NCI-H2196 treated with DMSO at 0.1 percent for 48 hours (cell line): ENCODE data around the gene MBLAC1.

Source experiments
- DNase-seq: peaks from one replicate; lab custom pipeline; 2025; ENCODE audit not compliant: unreplicated experiment; lab: John Stamatoyannopoulos, UW

Gene MBLAC1

GRCh38 chr7:100126931-100127865 is at the start of gene MBLAC1:
Gene MBLAC1, plus strand, starts transcription at chr7:100126967. Its CDS starts 429 bp downstream, at chr7:100127396.
- DNase-seq, result peak; percentile 83

- no peak for DNase-seq
Observed at GRCh38 chr7:100077205-100077604, 49.6 kb upstream of the MBLAC1 start.

GRCh38 chr7:100079024-100079560 is 47.7 kb upstream of the MBLAC1 start:
- no peak for DNase-seq

- DNase-seq, result peak; percentile 19
Observed at GRCh38 chr7:100080907-100081534, 45.7 kb upstream of the MBLAC1 start.

GRCh38 chr7:100081535-100082102 is 45.1 kb upstream of the MBLAC1 start, which contains the start of gene ZNF3:
Gene ZNF3, minus strand, starts transcription at chr7:100081723. Its CDS starts 4,366 bp downstream, at chr7:100077357.
- peak; percentile 98 for DNase-seq

- no peak for DNase-seq
Observed at GRCh38 chr7:100082978-100083377, 43.8 kb upstream of the MBLAC1 start.

GRCh38 chr7:100085515-100085914 is 41.3 kb upstream of the MBLAC1 start:
- no peak for DNase-seq

GRCh38 chr7:100087055-100087750 is 39.6 kb upstream of the MBLAC1 start:
- no peak for DNase-seq

GRCh38 chr7:100088095-100088620 is 38.6 kb upstream of the MBLAC1 start:
- no peak for DNase-seq

GRCh38 chr7:100088621-100089457 is 37.9 kb upstream of the MBLAC1 start, which contains the start of gene COPS6:
Gene COPS6, plus strand, starts transcription at chr7:100088969. Its CDS starts 22 bp downstream, at chr7:100088991.
- peak; percentile 33 for DNase-seq

GRCh38 chr7:100089458-100090196 is 37.1 kb upstream of the MBLAC1 start:
- no peak for DNase-seq

- DNase-seq, result no peak
Observed at GRCh38 chr7:100090527-100091410, 36.0 kb upstream of the MBLAC1 start.

- DNase-seq, result no peak
Observed at GRCh38 chr7:100091411-100092181, 35.2 kb upstream of the MBLAC1 start.

GRCh38 chr7:100093054-100093453 is 33.7 kb upstream of the MBLAC1 start:
- no peak for DNase-seq

- no peak for DNase-seq
Observed at GRCh38 chr7:100093498-100093897, 33.3 kb upstream of the MBLAC1 start.

- no peak for DNase-seq
Observed at GRCh38 chr7:100093925-100094486, 32.8 kb upstream of the MBLAC1 start.

GRCh38 chr7:100095289-100095688 is 31.5 kb upstream of the MBLAC1 start:
- DNase-seq, result no peak
